Measurements from ENCODE around the gene ATP8B3. TPM values are rescaled to one million over a fixed set of nuclear protein-coding genes. Genes with fewer than 3 reads are reported as not detected.

Gene ATP8B3
- total and polyA plus RNA-seq, 2 donors (not counting 1 experiment from before 2014, with no cell fraction given): 2.3 to 3.0 TPM

DNA sequence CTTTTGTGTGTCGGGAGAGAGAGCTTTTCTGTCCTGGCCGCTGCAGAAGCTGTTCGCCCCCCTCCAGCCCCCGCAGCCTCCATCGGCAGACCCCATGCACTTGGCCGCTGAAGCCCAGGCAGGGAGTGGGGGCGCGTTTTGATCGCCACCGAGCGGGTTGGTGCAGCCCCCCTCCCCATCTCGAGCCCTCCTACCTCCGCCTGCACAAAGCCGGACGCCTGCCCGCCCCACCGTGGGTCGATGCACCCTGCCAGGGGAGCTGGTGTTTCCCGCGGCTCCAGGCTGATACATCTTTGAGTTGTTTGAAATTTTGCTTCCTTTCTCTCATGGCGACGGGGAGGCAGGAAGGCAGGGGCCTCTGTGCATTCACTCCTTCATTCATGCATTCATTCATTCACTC lies 75.1 kb downstream of the ATP8B3 start:
- Histone ChIP-seq H3K27me3 (ENCODE audit: control insufficient read depth, insufficient read depth, low read length) (peaks cover 10% of the 10 kb centered on the region), H3K4me2 (ENCODE audit: extremely low read depth, insufficient read depth, low read length) (no peak overlapping the region), H3K27ac (ENCODE audit: insufficient read depth, low read length) (no peak overlapping the region), H4K20me1 (ENCODE audit: control insufficient read depth, extremely low read depth, insufficient read depth, low read length) (no peaks in the 10 kb centered on the region), H3K79me2 (ENCODE audit: control insufficient read depth, insufficient read depth, low read length) (no peaks in the 10 kb centered on the region), H3K4me1 (ENCODE audit: control insufficient read depth, extremely low read depth, insufficient read depth, low read length) (no peaks in the 10 kb centered on the region), H3K9ac (ENCODE audit: insufficient read depth, low read length) (no peak overlapping the region), H3K9me3 (ENCODE audit: control insufficient read depth, insufficient read depth, low read depth, low read length) (no peaks in the 10 kb centered on the region), H3K36me3 (ENCODE audit: control insufficient read depth, insufficient read depth, low read length) (no peaks in the 10 kb centered on the region), H2AFZ (ENCODE audit: low read length) (no peak overlapping the region), H3K4me3 (replicated peaks in 1 of 4; ENCODE audit: control extremely low read depth in 1 of 4, insufficient read depth in 1 of 4, low read depth in 3 of 4, low read length in 4 of 4) (no peak overlapping the region)
- no peak for DNase-seq (ENCODE audit: low read depth in 2 of 2)
- TF ChIP-seq EZH2 (IDR thresholded peaks at IDR 0.05; ENCODE audit: low read length, missing control alignments): peak; percentile 60
- TF ChIP-seq, protein P1, sequence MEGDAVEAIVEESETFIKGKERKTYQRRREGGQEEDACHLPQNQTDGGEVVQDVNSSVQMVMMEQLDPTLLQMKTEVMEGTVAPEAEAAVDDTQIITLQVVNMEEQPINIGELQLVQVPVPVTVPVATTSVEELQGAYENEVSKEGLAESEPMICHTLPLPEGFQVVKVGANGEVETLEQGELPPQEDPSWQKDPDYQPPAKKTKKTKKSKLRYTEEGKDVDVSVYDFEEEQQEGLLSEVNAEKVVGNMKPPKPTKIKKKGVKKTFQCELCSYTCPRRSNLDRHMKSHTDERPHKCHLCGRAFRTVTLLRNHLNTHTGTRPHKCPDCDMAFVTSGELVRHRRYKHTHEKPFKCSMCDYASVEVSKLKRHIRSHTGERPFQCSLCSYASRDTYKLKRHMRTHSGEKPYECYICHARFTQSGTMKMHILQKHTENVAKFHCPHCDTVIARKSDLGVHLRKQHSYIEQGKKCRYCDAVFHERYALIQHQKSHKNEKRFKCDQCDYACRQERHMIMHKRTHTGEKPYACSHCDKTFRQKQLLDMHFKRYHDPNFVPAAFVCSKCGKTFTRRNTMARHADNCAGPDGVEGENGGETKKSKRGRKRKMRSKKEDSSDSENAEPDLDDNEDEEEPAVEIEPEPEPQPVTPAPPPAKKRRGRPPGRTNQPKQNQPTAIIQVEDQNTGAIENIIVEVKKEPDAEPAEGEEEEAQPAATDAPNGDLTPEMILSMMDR (conservative IDR thresholded peaks at IDR 0.05 in 1 of 2, IDR thresholded peaks at IDR 0.05 in 1 of 2; ENCODE audit: low read depth in 1 of 2, low read length in 2 of 2): no peak

DNA sequence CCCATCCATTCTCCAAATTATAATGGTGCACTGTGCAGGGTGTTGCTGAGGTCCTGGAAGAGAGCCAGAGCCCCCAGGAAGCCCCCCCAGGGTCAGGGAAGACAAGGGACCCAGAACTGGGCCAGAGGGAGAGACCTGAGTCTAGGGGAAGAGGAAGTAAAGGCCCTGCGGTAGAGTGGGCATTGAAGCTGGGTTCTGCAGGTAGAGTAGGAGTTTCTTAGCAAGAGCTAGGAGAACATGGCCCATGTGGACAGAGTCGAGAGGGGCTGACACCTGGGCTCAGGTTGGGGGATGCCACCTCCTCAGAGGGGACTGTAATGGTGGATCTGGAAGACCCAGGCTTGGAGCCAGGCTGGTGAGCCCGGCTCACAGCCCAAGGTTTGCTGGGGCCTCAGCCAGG lies 75.8 kb downstream of the ATP8B3 start:
- Histone ChIP-seq H3K9ac (ENCODE audit: insufficient read depth, low read length) (no peak overlapping the region), H3K4me2 (ENCODE audit: extremely low read depth, insufficient read depth, low read length) (no peak overlapping the region), H3K4me3 (replicated peaks in 1 of 4; ENCODE audit: control extremely low read depth in 1 of 4, insufficient read depth in 1 of 4, low read depth in 3 of 4, low read length in 4 of 4) (no peak overlapping the region), H3K4me1 (ENCODE audit: control insufficient read depth, extremely low read depth, insufficient read depth, low read length) (no peaks in the 10 kb centered on the region), H3K79me2 (ENCODE audit: control insufficient read depth, insufficient read depth, low read length) (no peaks in the 10 kb centered on the region), H3K27ac (ENCODE audit: insufficient read depth, low read length) (no peak overlapping the region), H4K20me1 (ENCODE audit: control insufficient read depth, extremely low read depth, insufficient read depth, low read length) (no peaks in the 10 kb centered on the region), H3K36me3 (ENCODE audit: control insufficient read depth, insufficient read depth, low read length) (no peaks in the 10 kb centered on the region), H2AFZ (ENCODE audit: low read length) (no peak overlapping the region), H3K9me3 (ENCODE audit: control insufficient read depth, insufficient read depth, low read depth, low read length) (no peaks in the 10 kb centered on the region), H3K27me3 (ENCODE audit: control insufficient read depth, insufficient read depth, low read length) (peaks cover 10% of the 10 kb centered on the region)
- TF ChIP-seq, protein P1 (conservative IDR thresholded peaks at IDR 0.05 in 1 of 2, IDR thresholded peaks at IDR 0.05 in 1 of 2; ENCODE audit: low read depth in 1 of 2, low read length in 2 of 2): no peak
- no peak for TF ChIP-seq EZH2 (IDR thresholded peaks at IDR 0.05; ENCODE audit: low read length, missing control alignments)
- no peak for DNase-seq (ENCODE audit: low read depth in 2 of 2)

DNA sequence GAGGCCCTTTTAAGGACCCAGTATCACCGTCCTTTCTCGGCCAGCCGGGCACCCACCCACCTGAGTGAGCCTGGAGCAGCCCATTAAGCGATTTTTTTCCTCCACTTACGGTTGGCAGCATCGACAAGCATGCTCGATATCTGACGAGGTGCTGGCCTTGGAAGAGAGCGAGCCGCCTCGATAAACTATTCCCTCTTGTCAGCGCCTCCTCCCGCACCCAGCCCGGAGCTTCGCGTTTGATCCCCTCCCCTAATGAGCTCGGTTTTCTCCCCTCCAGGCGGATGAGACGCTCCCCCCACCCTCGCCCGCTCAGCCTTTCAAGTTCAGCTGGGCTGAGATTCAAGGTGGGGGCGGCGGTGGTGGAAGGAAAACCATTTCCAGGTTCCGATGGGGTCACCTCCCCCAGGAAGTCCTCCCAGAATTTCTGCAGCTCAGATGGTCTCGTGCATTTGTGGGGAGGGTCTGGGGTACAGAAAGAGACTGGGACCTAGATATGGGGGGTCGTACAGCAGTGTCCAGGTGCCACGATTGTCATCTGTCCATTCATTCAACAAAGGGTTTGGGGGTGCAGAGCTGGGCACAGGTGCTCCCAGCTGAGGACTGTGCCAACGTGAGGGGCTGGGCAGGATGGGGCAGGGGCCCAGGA lies 77.6 kb downstream of the ATP8B3 start:
- peaks cover 10% of the 10 kb centered on the region for H3K27me3 ChIP-seq (ENCODE audit: control insufficient read depth, insufficient read depth, low read length)
- H2AFZ ChIP-seq (ENCODE audit: low read length): no peak overlapping the region
- H3K9me3 ChIP-seq (ENCODE audit: control insufficient read depth, insufficient read depth, low read depth, low read length): no peaks in the 10 kb centered on the region
- TF ChIP-seq EZH2 (IDR thresholded peaks at IDR 0.05; ENCODE audit: low read length, missing control alignments): no peak
- TF ChIP-seq, protein P1 (conservative IDR thresholded peaks at IDR 0.05 in 1 of 2, IDR thresholded peaks at IDR 0.05 in 1 of 2; ENCODE audit: low read depth in 1 of 2, low read length in 2 of 2): no peak
- no peak overlapping the region for H3K27ac ChIP-seq (ENCODE audit: insufficient read depth, low read length)
- no peak for DNase-seq (ENCODE audit: low read depth in 2 of 2)
- no peak overlapping the region for H3K4me2 ChIP-seq (ENCODE audit: extremely low read depth, insufficient read depth, low read length)
- H3K36me3 ChIP-seq (ENCODE audit: control insufficient read depth, insufficient read depth, low read length): no peaks in the 10 kb centered on the region
- no peak overlapping the region for H3K4me3 ChIP-seq (replicated peaks in 1 of 4; ENCODE audit: control extremely low read depth in 1 of 4, insufficient read depth in 1 of 4, low read depth in 3 of 4, low read length in 4 of 4)
- no peak overlapping the region for H3K9ac ChIP-seq (ENCODE audit: insufficient read depth, low read length)
- no peaks in the 10 kb centered on the region for H3K4me1 ChIP-seq (ENCODE audit: control insufficient read depth, extremely low read depth, insufficient read depth, low read length)
- H4K20me1 ChIP-seq (ENCODE audit: control insufficient read depth, extremely low read depth, insufficient read depth, low read length): no peaks in the 10 kb centered on the region
- H3K79me2 ChIP-seq (ENCODE audit: control insufficient read depth, insufficient read depth, low read length): no peaks in the 10 kb centered on the region

Other genes with a start within 250 kb of the ATP8B3 start
- gene MEX3D, start 244.0 kb downstream of the ATP8B3 start, total RNA-seq: 33.0 and 40.1 TPM in 2 replicates
- 5.3 and 6.3 TPM in 2 replicates for gene MEX3D, start 244.0 kb downstream of the ATP8B3 start, polyA plus RNA-seq
- gene MBD3, start 219.4 kb downstream of the ATP8B3 start, total RNA-seq: 66.8 and 85.2 TPM in 2 replicates
- 19.8 and 27.6 TPM in 2 replicates for gene MBD3, start 219.4 kb downstream of the ATP8B3 start, polyA plus RNA-seq
- gene UQCR11, start 206.8 kb downstream of the ATP8B3 start, total RNA-seq: 89.2 and 110 TPM in 2 replicates
- gene UQCR11, start 206.8 kb downstream of the ATP8B3 start, polyA plus RNA-seq: 92.5 and 101 TPM in 2 replicates
- gene TCF3, start 159.7 kb downstream of the ATP8B3 start, total RNA-seq: 53.7 and 54.7 TPM in 2 replicates
- 39.3 and 53.4 TPM in 2 replicates for gene TCF3, start 159.7 kb downstream of the ATP8B3 start, polyA plus RNA-seq
- not detected in 2 replicates for gene ONECUT3, start 58.8 kb downstream of the ATP8B3 start, total RNA-seq
- gene ONECUT3, start 58.8 kb downstream of the ATP8B3 start, polyA plus RNA-seq: not detected in 2 replicates
- 4.1 and 6.8 TPM in 2 replicates for gene REXO1, start 36.2 kb upstream of the ATP8B3 start, total RNA-seq
- gene REXO1, start 36.2 kb upstream of the ATP8B3 start, polyA plus RNA-seq: 6.1 and 12.0 TPM in 2 replicates
- 3.9 and 6.9 TPM in 2 replicates for gene KLF16, start 51.3 kb upstream of the ATP8B3 start, total RNA-seq
- 4.2 and 5.0 TPM in 2 replicates for gene KLF16, start 51.3 kb upstream of the ATP8B3 start, polyA plus RNA-seq
- 59.1 and 74.5 TPM in 2 replicates for gene ABHD17A, start 73.2 kb upstream of the ATP8B3 start, total RNA-seq
- 23.0 and 25.8 TPM in 2 replicates for gene ABHD17A, start 73.2 kb upstream of the ATP8B3 start, polyA plus RNA-seq
- gene ADAT3, start 93.1 kb upstream of the ATP8B3 start, total RNA-seq: 1.5 and 1.7 TPM in 2 replicates
- gene ADAT3, start 93.1 kb upstream of the ATP8B3 start, polyA plus RNA-seq: 0.42 and 0.61 TPM in 2 replicates
- gene SCAMP4, start 93.1 kb upstream of the ATP8B3 start, total RNA-seq: 22.1 and 29.7 TPM in 2 replicates
- 16.9 and 21.2 TPM in 2 replicates for gene SCAMP4, start 93.1 kb upstream of the ATP8B3 start, polyA plus RNA-seq
- 50.1 and 58.6 TPM in 2 replicates for gene CSNK1G2, start 128.9 kb upstream of the ATP8B3 start, total RNA-seq
- gene CSNK1G2, start 128.9 kb upstream of the ATP8B3 start, polyA plus RNA-seq: 21.2 and 22.5 TPM in 2 replicates
- 54.7 and 70.2 TPM in 2 replicates for gene BTBD2, start 203.4 kb upstream of the ATP8B3 start, total RNA-seq
- gene BTBD2, start 203.4 kb upstream of the ATP8B3 start, polyA plus RNA-seq: 14.0 and 19.1 TPM in 2 replicates
- gene MKNK2, start 239.0 kb upstream of the ATP8B3 start, total RNA-seq: 367 and 409 TPM in 2 replicates
- 21.0 and 24.7 TPM in 2 replicates for gene MKNK2, start 239.0 kb upstream of the ATP8B3 start, polyA plus RNA-seq

All from fibroblast of lung (primary cell).